ENCODE results near the gene SORBS1.

DNA sequence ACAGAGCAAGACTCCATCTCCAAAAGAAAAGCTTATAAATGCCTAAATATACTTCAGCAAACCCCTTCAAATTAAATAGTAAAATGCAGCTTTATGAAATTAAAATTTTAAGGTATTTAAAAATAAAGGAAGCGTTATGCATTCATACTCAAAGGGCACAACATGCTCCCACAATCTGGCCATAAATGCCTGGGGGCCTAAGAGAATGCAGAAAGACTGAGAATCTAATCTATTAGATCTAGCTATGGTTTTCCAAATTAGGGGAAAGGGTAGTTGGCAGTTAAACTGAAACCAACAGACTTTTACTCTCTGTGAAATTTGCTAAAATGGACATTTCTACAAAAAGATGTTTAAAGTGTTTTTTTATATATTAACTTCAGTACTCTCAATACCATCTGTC, 40.6 kb downstream of the SORBS1 start:
- TF ChIP-seq CTCF (conservative IDR thresholded peaks at IDR 0.05; ENCODE audit: low read length) (no peak), EZH2phosphoT487 (IDR thresholded peaks at IDR 0.05; ENCODE audit: borderline replicate concordance, low read depth, low read length) (no peak)
